GM23338 (cell line): ENCODE data around the gene AGPAT3. TPM values are rescaled to one million over a fixed set of nuclear protein-coding genes. Genes with fewer than 3 reads are reported as not detected.

Experiments
- ATAC-seq: fragments of 200-7000 bp; cut with Tn5 transposase; 3 replicates; pipeline ENCODE4 v1.9.1; 2020
- DNase-seq: peaks from one replicate; pipeline ENCODE4 v3.0.0-alpha.2; 2015; ENCODE audit warnings: low spot score
- H2AFZ ChIP-seq: fragments of 200-600 bp; sonication (generic); 2 replicates; pipeline ENCODE4 v1.8.0; 2016; ENCODE audit warnings: antibody characterized with exemption, mild to moderate bottlenecking, moderate library complexity
- H3F3A ChIP-seq: fragments of 200-600 bp; sonication (generic); replicated peaks from 2 replicates; pipeline ENCODE4 v1.8.0; 2017; ENCODE audit warnings: antibody characterized with exemption, mixed run types, low read depth
- H3K27ac ChIP-seq: fragments of 200-600 bp; sonication (generic); 2 replicates; pipeline ENCODE4 v1.6.1; 2016; ENCODE audit warnings: low read depth
- H3K27me3 ChIP-seq: fragments of 200-600 bp; sonication (generic); 2 replicates; pipeline ENCODE4 v1.8.0; 2016; ENCODE audit warnings: mild to moderate bottlenecking, mixed run types, moderate library complexity; ENCODE audit not compliant: insufficient read depth
- H3K36me3 ChIP-seq: fragments of 200-600 bp; sonication (generic); 2 replicates; pipeline ENCODE4 v1.8.0; 2016; ENCODE audit warnings: mild to moderate bottlenecking; ENCODE audit not compliant: insufficient read depth
- H3K4me1 ChIP-seq: fragments of 200-600 bp; sonication (generic); 2 replicates; pipeline ENCODE4 v1.8.0; 2016; ENCODE audit warnings: mild to moderate bottlenecking, moderate library complexity; ENCODE audit not compliant: insufficient read depth
- H3K4me2 ChIP-seq: fragments of 200-600 bp; sonication (generic); 2 replicates; pipeline ENCODE4 v1.7.1; 2017; ENCODE audit warnings: mixed run types
- H3K4me3 ChIP-seq: fragments of 200-600 bp; sonication (generic); 2 replicates; pipeline ENCODE4 v1.6.1; 2016; ENCODE audit warnings: mixed run types
- H3K79me2 ChIP-seq: fragments of 200-600 bp; sonication (generic); replicated peaks from 2 replicates; pipeline ENCODE4 v1.8.0; 2017; ENCODE audit warnings: mild to moderate bottlenecking; ENCODE audit not compliant: insufficient read depth
- H3K9me2 ChIP-seq: fragments of 200-600 bp; sonication (generic); 2 replicates; pipeline ENCODE4 v1.8.0; 2017; ENCODE audit not compliant: insufficient read depth
- H4K20me1 ChIP-seq: fragments of 200-600 bp; sonication (generic); replicated peaks from 2 replicates; pipeline ENCODE4 v1.8.0; 2017; ENCODE audit warnings: mild to moderate bottlenecking; ENCODE audit not compliant: insufficient read depth
- H3K27ac Mint-ChIP-seq: 2 replicates; pipeline ENCODE4 v1.8.0; 2020; ENCODE audit warnings: inconsistent platforms, mild to moderate bottlenecking, moderate library complexity, mixed read lengths
- H3K27me3 Mint-ChIP-seq: 3 replicates; pipeline ENCODE4 v1.8.0; 2022; ENCODE audit warnings: low read depth, mild to moderate bottlenecking, moderate library complexity, mixed read lengths, inconsistent platforms; ENCODE audit not compliant: insufficient read depth, poor library complexity
- H3K36me3 Mint-ChIP-seq: 3 replicates; pipeline ENCODE4 v1.8.0; 2021; ENCODE audit warnings: low read depth, mild to moderate bottlenecking, inconsistent platforms, moderate library complexity, mixed read lengths
- H3K4me1 Mint-ChIP-seq: 3 replicates; pipeline ENCODE4 v1.8.0; 2020; ENCODE audit warnings: mild to moderate bottlenecking, inconsistent platforms, mixed read lengths
- H3K4me3 Mint-ChIP-seq: 3 replicates; pipeline ENCODE4 v1.8.0; 2021; ENCODE audit warnings: moderate library complexity, mild to moderate bottlenecking, inconsistent platforms, mixed read lengths
- H3K9me3 Mint-ChIP-seq: 3 replicates; pipeline ENCODE4 v1.8.0; 2020; ENCODE audit warnings: moderate library complexity, mild to moderate bottlenecking, inconsistent platforms, mixed read lengths
- CREB1 ChIP-seq: fragments of 250-450 bp; sonication (Bioruptor Pico); IDR thresholded peaks from 2 replicates; pipeline ENCODE4 v1.5.0; 2020; ENCODE audit warnings: low read depth, mild to moderate bottlenecking, moderate library complexity
- ETS1 ChIP-seq: IDR thresholded peaks from 2 replicates; pipeline ENCODE4 v1.6.1; 2016; ENCODE audit warnings: antibody characterized with exemption
- EZH2 ChIP-seq: fragments of 200-600 bp; sonication (generic); IDR thresholded peaks from one replicate; pipeline ENCODE4 v1.8.0; 2017; ENCODE audit warnings: antibody characterized with exemption, mild to moderate bottlenecking, low read depth; ENCODE audit not compliant: unreplicated experiment
- EZH2phosphoT487 ChIP-seq: fragments of 200-600 bp; sonication (generic); IDR thresholded peaks from one replicate; pipeline ENCODE4 v1.8.1; 2018; ENCODE audit warnings: antibody characterized with exemption; ENCODE audit not compliant: unreplicated experiment
- JUNB ChIP-seq: IDR thresholded peaks from one replicate; pipeline ENCODE4 v1.6.1; 2016; ENCODE audit warnings: antibody characterized with exemption; ENCODE audit not compliant: unreplicated experiment
- NANOG ChIP-seq: IDR thresholded peaks from 2 replicates; pipeline ENCODE4 v1.6.1; 2016; ENCODE audit warnings: antibody characterized with exemption, borderline replicate concordance
- POLR2AphosphoS5 ChIP-seq: IDR thresholded peaks from 2 replicates; pipeline ENCODE4 v1.6.1; 2016; ENCODE audit warnings: antibody characterized with exemption, low read depth
- STAT1 ChIP-seq: IDR thresholded peaks from one replicate; pipeline ENCODE4 v1.6.1; 2016; ENCODE audit warnings: antibody characterized with exemption; ENCODE audit not compliant: unreplicated experiment
- ZNF114 ChIP-seq: fragments of 250-450 bp; sonication (Bioruptor Pico); IDR thresholded peaks from 2 replicates; pipeline ENCODE4 v1.5.0; 2020; ENCODE audit warnings: mild to moderate bottlenecking, moderate library complexity
- ZNF331 ChIP-seq: fragments of 250-450 bp; sonication (Bioruptor Pico); IDR thresholded peaks from 2 replicates; pipeline ENCODE4 v1.5.0; 2020; ENCODE audit warnings: low read depth, mild to moderate bottlenecking, moderate library complexity
- ZNF462 ChIP-seq: fragments of 250-450 bp; sonication (Bioruptor Pico); IDR thresholded peaks from 2 replicates; pipeline ENCODE4 v1.5.0; 2020; ENCODE audit warnings: mild to moderate bottlenecking, moderate library complexity
- polyA plus RNA-seq: library from polyadenylated mRNA; unstranded; fragments of >200 nt; fragmentation: Nextera tagmentation; extraction: Ambion mirVana; gene quantifications from 2 replicates; pipeline ENCODE4 v1.2.1, GENCODE V29; 2016
- total RNA-seq: library from RNA; depleted of rRNA; stranded (reverse); fragments of >200 nt; shearing (Covaris generic); gene quantifications from 2 replicates; pipeline ENCODE4 v1.2.3, GENCODE V29; 2014

The AGPAT3 gene
- total and polyA plus RNA-seq, 2 experiments from 2014 or later: 2.1 to 6.1 TPM

DNA sequence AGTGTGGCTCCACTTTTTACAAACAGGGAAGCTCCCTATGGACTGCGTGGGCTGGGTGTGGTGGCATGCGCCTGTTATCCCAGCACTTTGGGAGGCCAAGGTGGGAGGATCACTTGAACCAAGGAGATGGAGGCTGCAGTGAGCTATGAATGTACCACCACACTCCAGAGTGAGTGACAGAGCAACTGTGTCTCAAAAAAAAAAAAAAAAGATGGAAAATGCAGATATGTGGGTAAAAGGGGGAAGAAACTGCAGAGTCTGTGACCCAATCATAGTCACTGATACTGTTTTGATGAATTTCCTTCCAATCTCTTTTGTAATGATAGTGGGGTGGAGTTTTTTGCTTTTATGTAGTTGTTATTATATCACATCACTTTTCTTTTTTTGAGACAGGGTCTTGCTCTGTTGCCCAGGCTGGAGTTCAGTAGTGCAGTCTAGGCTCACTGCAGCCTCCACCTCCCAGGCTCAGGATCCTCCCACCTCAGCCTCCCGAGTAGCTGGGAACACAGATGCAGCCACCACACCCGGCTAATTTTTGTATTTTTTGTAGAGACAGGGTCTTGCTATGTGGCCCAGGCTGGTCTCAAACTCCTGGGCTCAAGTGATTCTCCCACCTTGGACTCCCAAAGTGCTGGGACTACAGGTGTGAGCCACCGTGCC, 138.4 kb downstream of the AGPAT3 start:
- Histone ChIP-seq H3K27me3 (no peaks in the 10 kb centered on the region), H3F3A (no peaks in the 10 kb centered on the region), H3K9me2 (no peaks in the 10 kb centered on the region), H3K4me1 (no peaks in the 10 kb centered on the region), H3K4me3 (no peak overlapping the region), H3K4me2 (no peak overlapping the region), H3K36me3 (no peaks in the 10 kb centered on the region), H3K79me2 (no peaks in the 10 kb centered on the region), H4K20me1 (no peaks in the 10 kb centered on the region), H3K27ac (no peak overlapping the region), H2AFZ (no peak overlapping the region)
- H3K9me3 Mint-ChIP-seq: no peaks in the 10 kb centered on the region
- DNase-seq (no peak), ATAC-seq (no peak)
- TF ChIP-seq EZH2: no peak
- H3K27me3 Mint-ChIP-seq: no peaks in the 10 kb centered on the region
- H3K4me3 Mint-ChIP-seq: no peak overlapping the region
- H3K4me1 Mint-ChIP-seq: no peaks in the 10 kb centered on the region
- no peak overlapping the region for H3K27ac Mint-ChIP-seq
- H3K36me3 Mint-ChIP-seq: no peaks in the 10 kb centered on the region

DNA sequence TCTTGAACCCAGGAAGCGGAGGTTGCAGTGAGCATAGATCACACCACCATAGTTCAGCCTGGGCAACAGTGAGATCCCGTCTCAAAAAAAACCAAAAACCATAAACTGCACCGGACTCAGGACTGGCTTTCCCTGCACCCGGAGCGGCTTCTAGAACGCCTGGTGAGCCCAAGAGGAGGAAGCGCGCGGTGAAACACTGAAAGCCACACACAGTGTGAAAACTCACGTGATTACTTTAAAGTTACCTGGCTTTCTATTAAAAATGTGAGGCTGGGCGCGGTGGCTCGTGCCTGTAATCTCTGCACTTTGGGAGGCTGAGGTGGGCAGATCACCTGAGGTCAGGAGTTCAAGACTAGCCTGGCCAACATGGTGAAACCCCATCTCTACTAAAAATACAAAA, 140.0 kb downstream of the AGPAT3 start:
- H3K36me3 Mint-ChIP-seq: no peaks in the 10 kb centered on the region
- no peaks in the 10 kb centered on the region for H3K79me2 ChIP-seq
- TF ChIP-seq ZNF114 (CRISPR knock-in tag) (no peak), JUNB (no peak)
- no peaks in the 10 kb centered on the region for H4K20me1 ChIP-seq
- H2AFZ ChIP-seq: no peak overlapping the region
- DNase-seq (no peak), ATAC-seq (no peak)
- H3K4me2 ChIP-seq: no peak overlapping the region
- H3K4me1 ChIP-seq: no peaks in the 10 kb centered on the region
- H3F3A ChIP-seq: 0 out of 2 replicates have a peak, but pooled peaks cover 2% of the 10 kb centered on the region
- H3K9me2 ChIP-seq: no peaks in the 10 kb centered on the region
- no peaks in the 10 kb centered on the region for H3K27me3 Mint-ChIP-seq
- H3K9me3 Mint-ChIP-seq: no peaks in the 10 kb centered on the region
- no peak overlapping the region for H3K27ac ChIP-seq
- no peak overlapping the region for H3K4me3 ChIP-seq
- no peak overlapping the region for H3K27ac Mint-ChIP-seq
- no peaks in the 10 kb centered on the region for H3K27me3 ChIP-seq
- no peak overlapping the region for H3K4me3 Mint-ChIP-seq
- no peaks in the 10 kb centered on the region for H3K36me3 ChIP-seq
- H3K4me1 Mint-ChIP-seq: peaks cover 1% of the 10 kb centered on the region

- DNase-seq (no peak), ATAC-seq (no peak)
- Mint-ChIP-seq H3K27me3 (no peaks in the 10 kb centered on the region), H3K27ac (no peak overlapping the region), H3K4me3 (no peak overlapping the region), H3K4me1 (peaks cover 7% of the 10 kb centered on the region), H3K36me3 (no peaks in the 10 kb centered on the region), H3K9me3 (no peaks in the 10 kb centered on the region)
- Histone ChIP-seq H3K9me2 (no peaks in the 10 kb centered on the region), H3K4me3 (no peak overlapping the region), H3K4me2 (no peak overlapping the region), H3K79me2 (no peaks in the 10 kb centered on the region), H4K20me1 (no peaks in the 10 kb centered on the region), H3K27ac (no peak overlapping the region), H3K4me1 (peaks cover under 1% of the 10 kb centered on the region; the same call in 1 of the 2 replicates), H3K27me3 (no peaks in the 10 kb centered on the region), H3K36me3 (no peaks in the 10 kb centered on the region), H2AFZ (no peak overlapping the region), H3F3A (0 out of 2 replicates have a peak, but pooled peaks cover 5% of the 10 kb centered on the region)
- no peak for TF ChIP-seq CREB1
- no peak for TF ChIP-seq POLR2AphosphoS5
- no peak for TF ChIP-seq NANOG
- no peak for TF ChIP-seq ZNF462 (CRISPR knock-in tag)
- no peak for TF ChIP-seq STAT1
- TF ChIP-seq JUNB: no peak
- TF ChIP-seq EZH2phosphoT487: no peak
- no peak for TF ChIP-seq ETS1
- no peak for TF ChIP-seq ZNF331 (CRISPR knock-in tag)
These were observed 140.6 kb downstream of the AGPAT3 start for GRCh38 chr21:44005593-44005992.
